Measurements from ENCODE around the gene STYK1.

STYK1 gene

DNA sequence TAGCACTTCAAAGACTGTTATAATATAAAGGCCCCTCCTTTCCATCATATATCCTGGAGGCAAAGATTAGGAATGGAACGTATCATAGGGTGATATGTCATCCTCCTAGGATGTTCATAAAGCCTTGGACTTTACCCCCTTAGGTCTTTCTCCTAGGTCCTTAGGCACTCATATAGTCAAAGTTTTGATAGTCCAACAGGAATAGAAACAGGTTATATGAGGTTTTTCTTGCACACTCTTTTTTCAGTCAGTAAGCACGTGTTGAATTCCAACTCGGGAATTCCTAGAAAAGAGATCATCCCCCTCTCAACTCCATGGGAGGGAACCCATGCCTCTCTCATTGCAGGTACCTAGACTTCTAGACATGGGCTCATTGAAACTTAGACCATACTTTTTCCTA, 40.3 kb downstream of the STYK1 start:
- Histone ChIP-seq H4K8ac (ENCODE audit: low read depth, low read length) (no peak overlapping the region), H2BK15ac (ENCODE audit: low read length) (no peak overlapping the region), H2BK5ac (ENCODE audit: low read length) (no peak overlapping the region), H3K14ac (ENCODE audit: low read length) (no peak overlapping the region), H3K27me3 (ENCODE audit: control insufficient read depth in 3 of 3, insufficient read depth in 3 of 3, low read depth in 1 of 3, low read length in 3 of 3) (peaks cover 0 to 14% (median 0%) of the 10 kb centered on the region in 3 experiments), H2BK12ac (ENCODE audit: low read length) (no peak overlapping the region), H3K27ac (replicated peaks; ENCODE audit: low read length) (no peak overlapping the region), H4K91ac (ENCODE audit: low read depth, low read length, poor library complexity) (no peak overlapping the region), H3K9me3 (replicated peaks in 1 of 2; ENCODE audit: control insufficient read depth in 2 of 2, insufficient read depth in 1 of 2, low read depth in 1 of 2, low read length in 2 of 2) (no peaks in the 10 kb centered on the region), H3K23ac (ENCODE audit: low read depth, low read length, poor library complexity) (no peak overlapping the region), H2BK120ac (ENCODE audit: low read depth, low read length) (no peak overlapping the region), H3K4ac (ENCODE audit: low read length) (no peak overlapping the region), H3K36me3 (replicated peaks in 1 of 2; ENCODE audit: control insufficient read depth in 2 of 2, insufficient read depth in 2 of 2, low read length in 2 of 2) (no peaks in the 10 kb centered on the region), H2AK5ac (ENCODE audit: low read depth, low read length) (no peak overlapping the region), H3K79me1 (ENCODE audit: low read depth, low read length) (no peaks in the 10 kb centered on the region), H3K18ac (ENCODE audit: low read length) (no peak overlapping the region), H2AFZ (ENCODE audit: low read length) (no peak overlapping the region), H3K4me2 (ENCODE audit: insufficient read depth, low read length, poor library complexity, severe bottlenecking) (no peak overlapping the region), H3K9ac (ENCODE audit: low read depth, low read length, poor library complexity) (no peak overlapping the region), H3K4me1 (ENCODE audit: control insufficient read depth in 2 of 2, insufficient read depth in 1 of 2, low read depth in 1 of 2, low read length in 2 of 2) (no peaks in the 10 kb centered on the region), H3K4me3 (ENCODE audit: low read length in 2 of 2) (no peak overlapping the region)
- no peak for DNase-seq (ENCODE audit: low spot score)
- no CpG with 5 or more reads among the region's 3 CpGs for WGBS, 2 donors (ENCODE audit: extremely low coverage in 2 of 2, insufficient read length in 2 of 2, insufficient replicate concordance in 1 of 2)

DNA sequence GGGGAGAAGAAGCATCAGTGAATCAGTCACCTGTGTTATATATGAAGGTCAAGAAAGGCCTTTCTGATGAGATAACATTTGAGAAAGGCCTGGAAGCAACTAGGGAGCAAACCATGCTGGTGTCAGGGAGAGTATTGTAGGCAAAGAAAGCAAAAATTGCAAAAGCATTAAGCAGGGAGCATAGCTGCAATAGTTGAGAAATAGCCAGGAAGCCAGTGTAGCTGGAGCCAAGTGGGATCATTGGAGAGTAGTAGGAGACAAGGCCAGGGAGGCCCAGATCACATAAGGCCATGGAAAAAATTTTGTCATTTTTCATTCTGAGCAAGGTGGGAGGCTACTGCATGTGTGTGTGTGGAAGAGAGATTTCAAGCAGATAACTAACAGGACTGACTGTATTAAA, 41.6 kb downstream of the STYK1 start:
- no peak for DNase-seq (ENCODE audit: low spot score)
- Histone ChIP-seq H3K4ac (ENCODE audit: low read length) (no peak overlapping the region), H3K14ac (ENCODE audit: low read length) (no peak overlapping the region), H2BK120ac (ENCODE audit: low read depth, low read length) (no peak overlapping the region), H3K79me1 (ENCODE audit: low read depth, low read length) (no peaks in the 10 kb centered on the region), H3K27ac (replicated peaks; ENCODE audit: low read length) (no peak overlapping the region), H3K4me1 (ENCODE audit: control insufficient read depth in 2 of 2, insufficient read depth in 1 of 2, low read depth in 1 of 2, low read length in 2 of 2) (no peaks in the 10 kb centered on the region), H3K9me3 (replicated peaks in 1 of 2; ENCODE audit: control insufficient read depth in 2 of 2, insufficient read depth in 1 of 2, low read depth in 1 of 2, low read length in 2 of 2) (no peaks in the 10 kb centered on the region), H4K8ac (ENCODE audit: low read depth, low read length) (no peak overlapping the region), H2BK12ac (ENCODE audit: low read length) (no peak overlapping the region), H4K91ac (ENCODE audit: low read depth, low read length, poor library complexity) (no peak overlapping the region), H3K23ac (ENCODE audit: low read depth, low read length, poor library complexity) (no peak overlapping the region), H2AK5ac (ENCODE audit: low read depth, low read length) (no peak overlapping the region), H3K27me3 (ENCODE audit: control insufficient read depth in 3 of 3, insufficient read depth in 3 of 3, low read depth in 1 of 3, low read length in 3 of 3) (peaks cover 0 to 16% (median 0%) of the 10 kb centered on the region in 3 experiments), H2AFZ (ENCODE audit: low read length) (no peak overlapping the region), H3K4me2 (ENCODE audit: insufficient read depth, low read length, poor library complexity, severe bottlenecking) (no peak overlapping the region), H3K9ac (ENCODE audit: low read depth, low read length, poor library complexity) (no peak overlapping the region), H2BK15ac (ENCODE audit: low read length) (no peak overlapping the region), H3K36me3 (replicated peaks in 1 of 2; ENCODE audit: control insufficient read depth in 2 of 2, insufficient read depth in 2 of 2, low read length in 2 of 2) (no peaks in the 10 kb centered on the region), H3K18ac (ENCODE audit: low read length) (no peak overlapping the region), H3K4me3 (ENCODE audit: low read length in 2 of 2) (no peak overlapping the region), H2BK5ac (ENCODE audit: low read length) (no peak overlapping the region)

GRCh38 chr12:10624605-10625004, 49.2 kb downstream of the STYK1 start:
- DNase-seq (ENCODE audit: low spot score): no peak
- Histone ChIP-seq H3K18ac (ENCODE audit: low read length) (no peak overlapping the region), H2AFZ (ENCODE audit: low read length) (no peak overlapping the region), H3K4me2 (ENCODE audit: insufficient read depth, low read length, poor library complexity, severe bottlenecking) (no peak overlapping the region), H3K4me1 (ENCODE audit: control insufficient read depth in 2 of 2, insufficient read depth in 1 of 2, low read depth in 1 of 2, low read length in 2 of 2) (no peaks in the 10 kb centered on the region), H3K79me1 (ENCODE audit: low read depth, low read length) (no peaks in the 10 kb centered on the region), H3K23ac (ENCODE audit: low read depth, low read length, poor library complexity) (no peak overlapping the region), H2AK5ac (ENCODE audit: low read depth, low read length) (no peak overlapping the region), H3K27me3 (ENCODE audit: control insufficient read depth in 3 of 3, insufficient read depth in 3 of 3, low read depth in 1 of 3, low read length in 3 of 3) (peaks cover 0 to 16% (median 0%) of the 10 kb centered on the region in 3 experiments), H3K9me3 (replicated peaks in 1 of 2; ENCODE audit: control insufficient read depth in 2 of 2, insufficient read depth in 1 of 2, low read depth in 1 of 2, low read length in 2 of 2) (no peaks in the 10 kb centered on the region), H3K36me3 (replicated peaks in 1 of 2; ENCODE audit: control insufficient read depth in 2 of 2, insufficient read depth in 2 of 2, low read length in 2 of 2) (no peaks in the 10 kb centered on the region), H3K4me3 (ENCODE audit: low read length in 2 of 2) (no peak overlapping the region), H2BK15ac (ENCODE audit: low read length) (no peak overlapping the region), H2BK5ac (ENCODE audit: low read length) (no peak overlapping the region), H3K4ac (ENCODE audit: low read length) (no peak overlapping the region), H3K27ac (replicated peaks; ENCODE audit: low read length) (no peak overlapping the region), H3K14ac (ENCODE audit: low read length) (no peak overlapping the region), H3K9ac (ENCODE audit: low read depth, low read length, poor library complexity) (no peak overlapping the region), H4K91ac (ENCODE audit: low read depth, low read length, poor library complexity) (no peak overlapping the region), H2BK120ac (ENCODE audit: low read depth, low read length) (no peak overlapping the region), H4K8ac (ENCODE audit: low read depth, low read length) (no peak overlapping the region), H2BK12ac (ENCODE audit: low read length) (no peak overlapping the region)
- no CpG with 5 or more reads among the region's 3 CpGs for WGBS, 2 donors (ENCODE audit: extremely low coverage in 2 of 2, insufficient read length in 2 of 2, insufficient replicate concordance in 1 of 2)

DNA sequence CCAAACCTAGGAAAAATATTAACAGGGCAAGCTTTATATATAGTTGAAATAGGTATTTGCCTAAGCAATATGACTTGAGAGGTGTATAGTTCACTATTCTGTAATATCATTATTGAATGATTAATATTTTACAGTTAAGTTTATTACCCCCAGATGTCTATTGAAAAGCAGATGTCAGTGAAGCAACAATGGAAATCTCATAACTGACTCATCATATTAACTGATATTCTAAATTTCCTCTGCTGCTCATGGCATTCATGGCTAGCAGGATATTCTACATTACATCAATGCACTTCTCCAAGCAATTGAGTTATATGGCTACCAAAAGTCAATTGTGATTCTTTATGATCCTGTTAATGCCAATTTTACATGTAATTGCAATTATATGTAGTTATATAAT, 50.7 kb downstream of the STYK1 start:
- no peak overlapping the region for H3K14ac ChIP-seq (ENCODE audit: low read length)
- no peak overlapping the region for H2BK12ac ChIP-seq (ENCODE audit: low read length)
- H2AK5ac ChIP-seq (ENCODE audit: low read depth, low read length): no peak overlapping the region
- H3K4me2 ChIP-seq (ENCODE audit: insufficient read depth, low read length, poor library complexity, severe bottlenecking): no peak overlapping the region
- peaks cover 0 to 24% (median 0%) of the 10 kb centered on the region in 3 experiments for H3K27me3 ChIP-seq (ENCODE audit: control insufficient read depth in 3 of 3, insufficient read depth in 3 of 3, low read depth in 1 of 3, low read length in 3 of 3)
- no peaks in the 10 kb centered on the region for H3K4me1 ChIP-seq (ENCODE audit: control insufficient read depth in 2 of 2, insufficient read depth in 1 of 2, low read depth in 1 of 2, low read length in 2 of 2)
- no peak overlapping the region for H4K91ac ChIP-seq (ENCODE audit: low read depth, low read length, poor library complexity)
- no peak overlapping the region for H2AFZ ChIP-seq (ENCODE audit: low read length)
- no peak overlapping the region for H3K18ac ChIP-seq (ENCODE audit: low read length)
- H3K36me3 ChIP-seq (replicated peaks in 1 of 2; ENCODE audit: control insufficient read depth in 2 of 2, insufficient read depth in 2 of 2, low read length in 2 of 2): no peaks in the 10 kb centered on the region
- no peak for DNase-seq (ENCODE audit: low spot score)
- no peak overlapping the region for H3K4ac ChIP-seq (ENCODE audit: low read length)
- no peaks in the 10 kb centered on the region for H3K79me1 ChIP-seq (ENCODE audit: low read depth, low read length)
- H3K4me3 ChIP-seq (ENCODE audit: low read length in 2 of 2): no peak overlapping the region
- H4K8ac ChIP-seq (ENCODE audit: low read depth, low read length): no peak overlapping the region
- no peak overlapping the region for H2BK5ac ChIP-seq (ENCODE audit: low read length)
- no peaks in the 10 kb centered on the region for H3K9me3 ChIP-seq (replicated peaks in 1 of 2; ENCODE audit: control insufficient read depth in 2 of 2, insufficient read depth in 1 of 2, low read depth in 1 of 2, low read length in 2 of 2)
- no peak overlapping the region for H3K9ac ChIP-seq (ENCODE audit: low read depth, low read length, poor library complexity)
- H2BK120ac ChIP-seq (ENCODE audit: low read depth, low read length): no peak overlapping the region
- no peak overlapping the region for H3K27ac ChIP-seq (replicated peaks; ENCODE audit: low read length)
- no peak overlapping the region for H2BK15ac ChIP-seq (ENCODE audit: low read length)
- H3K23ac ChIP-seq (ENCODE audit: low read depth, low read length, poor library complexity): no peak overlapping the region
